Measurements from ENCODE around the gene PPP1R3G.
"Not testable (repeated sequence)": the region's sequence is repeated elsewhere in the genome, so short reads cannot be mapped to it uniquely, and the experiment has no call there.

Gene PPP1R3G

GRCh38 chr6:5111626-5112025, 26.5 kb downstream of the PPP1R3G start:
- Mint-ChIP-seq H3K4me1 (ENCODE audit: low read depth) (no peaks in the 10 kb centered on the region), H3K27me3 (no peaks in the 10 kb centered on the region), H3K27ac (no peak overlapping the region), H3K4me3 (no peak overlapping the region), H3K9me3 (no peaks in the 10 kb centered on the region), H3K36me3 (ENCODE audit: low read depth) (peaks cover 36% of the 10 kb centered on the region)
- DNase-seq: no peak

DNA sequence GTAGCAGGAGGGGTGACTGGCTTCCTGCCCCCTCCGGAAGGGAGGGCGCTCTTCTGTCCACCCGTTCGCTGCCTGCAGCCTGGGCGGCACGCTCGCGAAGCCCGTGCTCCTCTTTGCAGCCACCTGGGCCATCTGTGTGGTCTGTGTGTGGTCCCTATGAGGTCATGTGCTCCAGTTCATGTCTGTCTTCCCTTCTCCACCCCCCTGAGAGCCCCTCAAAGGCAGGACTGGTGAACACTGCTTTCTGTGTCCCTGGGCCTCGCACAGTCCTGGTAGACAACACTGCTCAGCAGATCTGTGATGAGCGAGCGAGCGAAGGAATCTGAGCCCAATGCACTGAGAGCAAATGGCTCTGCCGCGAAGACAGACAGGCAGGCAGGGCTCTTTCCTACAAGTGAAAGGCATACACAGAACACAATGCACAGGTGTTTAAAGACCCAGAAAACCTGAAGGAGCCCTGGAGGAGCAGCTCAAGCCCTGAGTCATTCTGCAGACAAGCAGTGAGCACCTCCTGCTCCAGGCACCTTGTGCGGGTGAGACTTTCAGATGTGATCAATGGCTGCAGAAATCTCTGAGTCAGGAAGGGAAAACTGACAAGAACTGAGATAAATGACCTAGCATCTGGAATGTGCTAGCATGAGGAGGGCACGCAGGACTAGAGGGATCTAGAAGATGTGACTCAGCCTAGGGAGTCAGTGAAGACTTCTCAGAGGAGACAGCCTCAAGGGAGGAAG, 27.1 kb downstream of the PPP1R3G start:
- Mint-ChIP-seq H3K4me1 (ENCODE audit: low read depth) (no peaks in the 10 kb centered on the region), H3K9me3 (no peaks in the 10 kb centered on the region), H3K27ac (no peak overlapping the region), H3K4me3 (no peak overlapping the region), H3K36me3 (ENCODE audit: low read depth) (peaks cover 36% of the 10 kb centered on the region), H3K27me3 (no peaks in the 10 kb centered on the region)
- DNase-seq: no peak

- no peaks in the 10 kb centered on the region for H3K9me3 Mint-ChIP-seq
- peaks cover 32% of the 10 kb centered on the region for H3K36me3 Mint-ChIP-seq (ENCODE audit: low read depth)
- no peak overlapping the region for H3K4me3 Mint-ChIP-seq
- no peaks in the 10 kb centered on the region for H3K4me1 Mint-ChIP-seq (ENCODE audit: low read depth)
- H3K27ac Mint-ChIP-seq: peak overlapping the region; percentile 35
- DNase-seq: no peak
- no peaks in the 10 kb centered on the region for H3K27me3 Mint-ChIP-seq
Measured at GRCh38 chr6:5113096-5113495, 28.0 kb downstream of the PPP1R3G start.

GRCh38 chr6:5115168-5115567, 30.0 kb downstream of the PPP1R3G start:
- no peak overlapping the region for H3K4me3 Mint-ChIP-seq
- no peak overlapping the region for H3K27ac Mint-ChIP-seq
- H3K36me3 Mint-ChIP-seq (ENCODE audit: low read depth): peaks cover 20% of the 10 kb centered on the region
- H3K9me3 Mint-ChIP-seq: no peaks in the 10 kb centered on the region
- DNase-seq: no peak
- no peaks in the 10 kb centered on the region for H3K27me3 Mint-ChIP-seq
- no peaks in the 10 kb centered on the region for H3K4me1 Mint-ChIP-seq (ENCODE audit: low read depth)

DNA sequence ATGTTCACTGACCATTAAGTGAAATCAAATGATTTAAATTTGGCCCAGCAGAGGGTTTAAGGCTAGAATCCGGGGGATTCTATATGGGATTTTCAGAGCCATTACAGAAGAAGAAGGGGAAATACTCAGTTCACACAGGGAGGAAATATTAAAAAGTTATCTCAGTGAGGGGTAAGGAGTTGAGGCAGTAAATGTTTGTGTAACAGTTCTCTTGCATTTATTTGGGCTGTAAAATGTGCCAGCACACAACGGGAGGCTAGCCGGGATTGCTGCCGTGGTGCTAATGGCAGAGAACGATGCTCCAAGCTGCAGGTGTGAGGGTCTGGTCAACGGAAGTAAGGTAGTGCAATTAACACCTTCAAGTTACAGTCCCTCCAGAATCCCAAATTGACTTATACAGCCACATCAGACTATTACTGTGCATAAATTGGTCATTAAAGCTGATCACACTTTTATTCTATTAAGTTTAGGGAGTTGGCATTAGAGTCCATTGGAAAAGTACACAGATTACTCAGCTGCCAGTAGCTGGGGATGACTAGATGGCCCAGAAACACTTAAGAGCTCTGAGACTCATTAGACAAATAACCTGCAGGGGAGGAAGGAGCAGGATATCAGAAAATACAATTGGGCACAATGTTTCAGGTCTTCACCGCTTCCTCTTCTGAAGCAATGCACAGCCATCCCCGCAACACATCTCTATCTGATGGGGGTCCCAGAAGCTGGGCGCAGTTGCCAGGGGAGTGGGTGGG, 31.3 kb downstream of the PPP1R3G start:
- Mint-ChIP-seq H3K9me3 (no peaks in the 10 kb centered on the region), H3K36me3 (ENCODE audit: low read depth) (peaks cover 13% of the 10 kb centered on the region), H3K4me3 (no peak overlapping the region), H3K4me1 (ENCODE audit: low read depth) (no peaks in the 10 kb centered on the region), H3K27ac (no peak overlapping the region), H3K27me3 (no peaks in the 10 kb centered on the region)
- DNase-seq: no peak

GRCh38 chr6:5119090-5119951, 34.2 kb downstream of the PPP1R3G start:
- no peak for DNase-seq
- peaks cover 4% of the 10 kb centered on the region for H3K36me3 Mint-ChIP-seq (ENCODE audit: low read depth)
- no peak overlapping the region for H3K27ac Mint-ChIP-seq
- no peak overlapping the region for H3K4me3 Mint-ChIP-seq
- H3K4me1 Mint-ChIP-seq (ENCODE audit: low read depth): no peaks in the 10 kb centered on the region
- H3K27me3 Mint-ChIP-seq: no peaks in the 10 kb centered on the region
- H3K9me3 Mint-ChIP-seq: no peaks in the 10 kb centered on the region

DNA sequence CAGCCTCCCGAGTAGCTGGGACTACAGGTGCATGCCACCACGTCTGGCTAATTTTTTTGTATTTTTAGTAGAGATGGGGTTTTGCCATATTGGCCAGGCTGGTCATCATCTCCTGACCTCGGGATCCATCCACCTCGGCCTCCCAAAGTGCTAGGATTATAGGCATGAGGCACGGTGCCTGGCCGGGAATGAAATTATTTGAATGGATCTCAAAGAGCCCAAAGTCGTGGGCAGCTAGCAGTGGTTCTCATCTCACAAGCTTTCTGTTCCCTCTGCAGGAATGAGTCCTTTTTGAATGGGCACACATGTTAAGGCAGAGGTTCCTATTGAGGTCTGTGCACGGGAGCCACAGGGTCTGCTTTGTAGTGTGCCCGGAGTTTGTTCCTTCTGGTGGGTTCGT, 34.9 kb downstream of the PPP1R3G start:
- DNase-seq: no peak
- H3K27ac Mint-ChIP-seq: no peak overlapping the region
- H3K27me3 Mint-ChIP-seq: no peaks in the 10 kb centered on the region
- H3K4me1 Mint-ChIP-seq (ENCODE audit: low read depth): no peaks in the 10 kb centered on the region
- peaks cover 4% of the 10 kb centered on the region for H3K36me3 Mint-ChIP-seq (ENCODE audit: low read depth)
- no peaks in the 10 kb centered on the region for H3K9me3 Mint-ChIP-seq
- H3K4me3 Mint-ChIP-seq: no peak overlapping the region

DNA sequence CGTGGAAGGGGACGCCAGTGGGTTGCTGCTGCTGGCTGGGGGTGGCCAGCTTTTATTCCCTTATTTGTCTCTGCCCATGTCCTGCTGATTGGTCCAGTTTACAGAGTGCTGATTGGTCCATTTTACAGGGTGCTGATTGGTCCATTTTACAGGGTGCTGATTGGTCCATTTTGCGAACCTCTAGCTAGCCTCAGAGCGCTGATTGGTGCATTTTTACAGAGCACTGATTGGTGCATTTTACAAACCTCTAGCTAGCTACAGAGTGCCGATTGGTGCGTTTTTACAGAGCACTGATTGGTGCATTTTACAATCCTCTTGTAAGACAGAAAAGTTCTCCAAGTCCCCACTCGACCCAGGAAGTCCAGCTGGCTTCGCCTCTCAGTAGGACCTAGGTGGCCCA, 35.4 kb downstream of the PPP1R3G start:
- not testable (repeated sequence) for DNase-seq; H3K27me3 Mint-ChIP-seq; H3K36me3 Mint-ChIP-seq (ENCODE audit: low read depth); H3K4me1 Mint-ChIP-seq (ENCODE audit: low read depth); H3K27ac Mint-ChIP-seq; H3K4me3 Mint-ChIP-seq; H3K9me3 Mint-ChIP-seq

DNA sequence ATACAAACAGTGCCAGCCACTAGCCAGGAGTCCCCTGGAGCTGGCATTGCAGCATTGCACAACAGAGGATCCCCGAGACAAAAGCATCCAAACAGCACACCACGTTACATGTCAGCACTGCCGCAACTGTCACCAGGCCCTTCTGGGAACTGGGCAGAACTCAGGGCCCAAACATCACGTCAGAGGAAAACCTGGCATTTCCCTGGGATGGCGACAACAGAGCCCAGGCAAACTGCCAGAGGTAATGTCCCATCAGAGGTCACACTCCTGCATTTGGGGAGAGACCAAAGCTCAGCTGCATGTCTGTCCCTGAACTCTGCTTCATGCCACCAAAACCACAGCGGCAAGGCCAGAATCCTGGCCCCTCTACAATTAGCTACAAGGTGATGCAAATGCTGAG, 36.3 kb downstream of the PPP1R3G start:
- Mint-ChIP-seq H3K4me3 (no peak overlapping the region), H3K27ac (no peak overlapping the region), H3K4me1 (ENCODE audit: low read depth) (no peaks in the 10 kb centered on the region), H3K36me3 (ENCODE audit: low read depth) (peaks cover 4% of the 10 kb centered on the region), H3K27me3 (no peaks in the 10 kb centered on the region), H3K9me3 (no peaks in the 10 kb centered on the region)
- DNase-seq: no peak

GRCh38 chr6:5121956-5122355, 36.8 kb downstream of the PPP1R3G start:
- H3K9me3 Mint-ChIP-seq: no peaks in the 10 kb centered on the region
- DNase-seq: no peak
- H3K36me3 Mint-ChIP-seq (ENCODE audit: low read depth): peaks cover 4% of the 10 kb centered on the region
- H3K4me3 Mint-ChIP-seq: no peak overlapping the region
- H3K27ac Mint-ChIP-seq: no peak overlapping the region
- H3K4me1 Mint-ChIP-seq (ENCODE audit: low read depth): no peaks in the 10 kb centered on the region
- no peaks in the 10 kb centered on the region for H3K27me3 Mint-ChIP-seq

DNA sequence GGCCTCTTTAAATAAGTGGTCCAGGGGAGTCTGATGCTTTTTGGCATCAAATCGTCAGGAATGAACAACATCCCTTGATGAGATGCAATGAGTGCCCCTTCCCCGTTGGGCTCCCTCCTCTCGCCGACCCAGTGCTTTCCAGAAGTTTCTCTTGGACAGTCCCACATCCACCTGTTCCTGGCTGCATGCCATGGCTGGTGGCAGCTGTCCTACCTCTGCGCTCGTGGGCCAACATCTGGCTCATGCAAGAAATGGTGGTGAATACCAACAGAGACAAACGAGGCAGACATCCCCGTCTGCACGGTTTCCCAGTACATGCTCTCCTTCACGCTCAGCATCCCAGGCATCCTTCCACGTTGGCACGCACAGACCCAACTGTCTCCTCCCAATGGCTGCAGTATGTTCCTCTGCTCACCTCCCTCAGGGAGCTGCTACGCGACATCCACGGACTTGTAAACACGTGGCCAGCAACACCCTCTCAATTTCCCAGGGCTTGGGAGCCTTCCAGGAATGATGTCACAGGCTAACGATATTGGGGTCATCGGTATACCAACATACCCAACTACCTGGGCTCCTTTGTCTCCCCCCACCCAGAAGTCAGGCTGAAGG, 37.5 kb downstream of the PPP1R3G start:
- Mint-ChIP-seq H3K4me1 (ENCODE audit: low read depth) (no peaks in the 10 kb centered on the region), H3K9me3 (no peaks in the 10 kb centered on the region), H3K27me3 (no peaks in the 10 kb centered on the region), H3K36me3 (ENCODE audit: low read depth) (peaks cover 4% of the 10 kb centered on the region), H3K27ac (no peak overlapping the region), H3K4me3 (no peak overlapping the region)
- DNase-seq: no peak

GRCh38 chr6:5123296-5124143, 38.4 kb downstream of the PPP1R3G start:
- H3K4me3 Mint-ChIP-seq: no peak overlapping the region
- H3K4me1 Mint-ChIP-seq (ENCODE audit: low read depth): no peaks in the 10 kb centered on the region
- DNase-seq: no peak
- no peak overlapping the region for H3K27ac Mint-ChIP-seq
- H3K27me3 Mint-ChIP-seq: no peaks in the 10 kb centered on the region
- no peaks in the 10 kb centered on the region for H3K9me3 Mint-ChIP-seq
- H3K36me3 Mint-ChIP-seq (ENCODE audit: low read depth): peaks cover 4% of the 10 kb centered on the region

GRCh38 chr6:5124526-5124925, 39.4 kb downstream of the PPP1R3G start:
- H3K27me3 Mint-ChIP-seq: no peaks in the 10 kb centered on the region
- peaks cover 6% of the 10 kb centered on the region for H3K36me3 Mint-ChIP-seq (ENCODE audit: low read depth)
- DNase-seq: no peak
- H3K9me3 Mint-ChIP-seq: no peaks in the 10 kb centered on the region
- H3K4me1 Mint-ChIP-seq (ENCODE audit: low read depth): no peaks in the 10 kb centered on the region
- H3K27ac Mint-ChIP-seq: no peak overlapping the region
- no peak overlapping the region for H3K4me3 Mint-ChIP-seq
